ENCODE measurements around the gene CEP85L.

Gene CEP85L

GRCh38 chr6:118685823-118686449 is 34.5 kb upstream of the CEP85L start:
- no peaks in the 10 kb centered on the region for H3K27me3 Mint-ChIP-seq (ENCODE audit: low read depth, poor library complexity)
- H3K9me3 Mint-ChIP-seq: no peaks in the 10 kb centered on the region
- no peak overlapping the region for H3K4me3 Mint-ChIP-seq
- DNase-seq: no peak
- no peaks in the 10 kb centered on the region for H3K36me3 Mint-ChIP-seq (ENCODE audit: low read depth)
- no peak overlapping the region for H3K27ac Mint-ChIP-seq
- H3K4me1 Mint-ChIP-seq: no peaks in the 10 kb centered on the region
- no peak for TF ChIP-seq CTCF (IDR thresholded peaks at IDR 0.05)

GRCh38 chr6:118683881-118684872 is 32.8 kb upstream of the CEP85L start:
- no peak for TF ChIP-seq CTCF (IDR thresholded peaks at IDR 0.05)
- Mint-ChIP-seq H3K27ac (no peak overlapping the region), H3K36me3 (ENCODE audit: low read depth) (no peaks in the 10 kb centered on the region)

GRCh38 chr6:118680452-118681095 is 29.2 kb upstream of the CEP85L start:
- H3K27ac Mint-ChIP-seq: no peak overlapping the region
- H3K9me3 Mint-ChIP-seq: no peaks in the 10 kb centered on the region
- H3K4me3 Mint-ChIP-seq: no peak overlapping the region
- no peaks in the 10 kb centered on the region for H3K36me3 Mint-ChIP-seq (ENCODE audit: low read depth)
- no peaks in the 10 kb centered on the region for H3K27me3 Mint-ChIP-seq (ENCODE audit: low read depth, poor library complexity)
- no peak for DNase-seq
- H3K4me1 Mint-ChIP-seq: no peaks in the 10 kb centered on the region
- TF ChIP-seq CTCF (IDR thresholded peaks at IDR 0.05): no peak

More at GRCh38 chr6:118683881-118684872, 32.8 kb upstream of the CEP85L start:
- Mint-ChIP-seq H3K27me3 (ENCODE audit: low read depth, poor library complexity) (no peaks in the 10 kb centered on the region), H3K4me3 (no peak overlapping the region), H3K9me3 (no peaks in the 10 kb centered on the region), H3K4me1 (no peaks in the 10 kb centered on the region)
- DNase-seq: no peak

- Mint-ChIP-seq H3K27ac (no peak overlapping the region), H3K27me3 (ENCODE audit: low read depth, poor library complexity) (no peaks in the 10 kb centered on the region), H3K9me3 (no peaks in the 10 kb centered on the region), H3K36me3 (ENCODE audit: low read depth) (no peaks in the 10 kb centered on the region), H3K4me1 (no peaks in the 10 kb centered on the region), H3K4me3 (no peak overlapping the region)
- DNase-seq: no peak
- no peak for TF ChIP-seq CTCF (IDR thresholded peaks at IDR 0.05)
Measured at GRCh38 chr6:118679327-118679901, 28.0 kb upstream of the CEP85L start.

GRCh38 chr6:118678866-118679265 is 27.5 kb upstream of the CEP85L start:
- H3K27me3 Mint-ChIP-seq (ENCODE audit: low read depth, poor library complexity): no peaks in the 10 kb centered on the region
- H3K4me1 Mint-ChIP-seq: no peaks in the 10 kb centered on the region
- no peak overlapping the region for H3K4me3 Mint-ChIP-seq
- no peaks in the 10 kb centered on the region for H3K36me3 Mint-ChIP-seq (ENCODE audit: low read depth)
- H3K27ac Mint-ChIP-seq: no peak overlapping the region
- H3K9me3 Mint-ChIP-seq: no peaks in the 10 kb centered on the region
- TF ChIP-seq CTCF (IDR thresholded peaks at IDR 0.05): no peak
- no peak for DNase-seq

Measured in nephron progenitor cell (in vitro differentiated cells).